Tibial nerve (tissue), 4 donors: Measurements from ENCODE around the gene TNS3. TPM values are rescaled to one million over a fixed set of nuclear protein-coding genes. Genes with fewer than 3 reads are reported as not detected.

ENCODE experiments used
- DNase-seq, 2 donors: peaks; one replicate each; pipeline ENCODE4 v3.0.0-alpha.2; 2019; ENCODE audit warnings: low spot score in 2 of 2
- H3K27ac ChIP-seq, 4 donors: fragments of 200-600 bp; sonication (generic) in 3 of 4; one replicate each; pipeline ENCODE4 v1.5.1; 2017 to 2019; ENCODE audit warnings: mild to moderate bottlenecking in 1 of 4
- H3K27me3 ChIP-seq, 2 donors: fragments of 200-600 bp; sonication (generic) in 1 of 2; one replicate each; pipeline versions ENCODE4 v1.5.1 to v1.6.0; 2017 to 2019
- H3K36me3 ChIP-seq, 3 donors: fragments of 200-600 bp; sonication (generic); one replicate each; pipeline ENCODE4 v1.5.1; 2018 to 2019
- H3K4me1 ChIP-seq, 4 donors: fragments of 200-600 bp; sonication (generic) in 3 of 4; one replicate each; pipeline ENCODE4 v1.5.1; 2017 to 2019
- H3K4me3 ChIP-seq, 4 donors: fragments of 200-600 bp; sonication (generic) in 3 of 4; one replicate each; pipeline ENCODE4 v1.5.1; 2017 to 2019; ENCODE audit warnings: mild to moderate bottlenecking in 1 of 4, moderate library complexity in 1 of 4
- H3K9me3 ChIP-seq, 4 donors: fragments of 200-600 bp; sonication (generic) in 3 of 4; one replicate each; pipeline ENCODE4 v1.5.1; 2017 to 2019
- EP300 ChIP-seq, 2 donors: sonication (generic); formaldehyde crosslinking; IDR thresholded peaks; one replicate each; pipeline ENCODE4 v1.6.1; 2017; ENCODE audit warnings: antibody characterized with exemption in 2 of 2, mild to moderate bottlenecking in 1 of 2
- POLR2A ChIP-seq, 2 donors: fragments of 450-650 bp; IDR thresholded peaks; one replicate each; pipeline ENCODE4 v1.6.1; 2017; ENCODE audit warnings: antibody characterized with exemption in 2 of 2, mild to moderate bottlenecking in 2 of 2, moderate library complexity in 2 of 2
- WGBS, 2 donors: methylation state at CpG; one replicate each; pipeline ENCODE4 v1.1.5; 2018; 5-methylcytosine and 5-hydroxymethylcytosine counted together
- total RNA-seq, 4 donors: library from RNA; depleted of rRNA; stranded (reverse); fragments of >200 nt; gene quantifications; one replicate each; pipeline ENCODE4 v1.1.0, GENCODE V29; 2016
- TF ChIP-seq, protein P1 (sequence below), 5 experiments: fragments of 200-600 bp in 3 of 5; fragments of 450-650 bp in 2 of 5; sonication (generic) in 3 of 5; IDR thresholded peaks; one replicate each; pipeline ENCODE4 v1.5.1; 2016 to 2019; ENCODE audit warnings: antibody characterized with exemption in 5 of 5, mild to moderate bottlenecking in 3 of 5, moderate library complexity in 2 of 5

The TNS3 gene
- total RNA-seq, 4 donors from 2014 or later: 118 to 142 (median 133) TPM

DNA sequence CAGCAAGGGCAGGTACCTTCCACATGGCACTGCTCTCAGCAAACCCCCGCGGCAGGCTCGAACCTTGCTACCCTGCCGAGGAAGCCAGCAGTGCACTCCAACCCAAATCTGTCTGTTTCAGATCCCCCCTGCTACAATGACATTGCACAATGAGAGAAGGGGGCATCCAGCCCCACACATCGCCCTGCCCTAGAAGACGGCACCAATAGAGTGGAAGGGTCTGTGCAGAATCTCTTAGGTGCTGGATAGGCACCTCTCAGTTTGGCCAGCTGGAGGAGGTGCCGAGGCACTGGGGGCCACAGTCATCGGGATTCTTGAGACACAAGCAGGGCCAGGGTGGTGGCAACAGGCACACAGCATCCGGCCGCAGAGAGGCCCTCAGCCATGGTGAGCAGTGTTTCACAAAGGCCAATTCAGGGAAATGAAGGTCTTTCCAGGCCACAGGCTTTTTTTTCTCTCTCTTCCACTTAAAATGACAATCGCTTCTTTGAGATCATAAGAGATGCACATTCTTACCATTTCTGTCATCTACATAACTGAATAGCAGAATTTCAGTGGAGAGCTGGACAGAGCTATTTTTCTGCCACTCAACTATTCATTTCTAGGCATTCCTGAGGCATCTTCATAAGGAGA is 281.3 kb downstream of the TNS3 start:
- peak overlapping the region; percentile 25 to 92 (median 60) for H3K27ac ChIP-seq
- no peak for TF ChIP-seq POLR2A (IDR thresholded peaks at IDR 0.05)
- TF ChIP-seq, protein P1, sequence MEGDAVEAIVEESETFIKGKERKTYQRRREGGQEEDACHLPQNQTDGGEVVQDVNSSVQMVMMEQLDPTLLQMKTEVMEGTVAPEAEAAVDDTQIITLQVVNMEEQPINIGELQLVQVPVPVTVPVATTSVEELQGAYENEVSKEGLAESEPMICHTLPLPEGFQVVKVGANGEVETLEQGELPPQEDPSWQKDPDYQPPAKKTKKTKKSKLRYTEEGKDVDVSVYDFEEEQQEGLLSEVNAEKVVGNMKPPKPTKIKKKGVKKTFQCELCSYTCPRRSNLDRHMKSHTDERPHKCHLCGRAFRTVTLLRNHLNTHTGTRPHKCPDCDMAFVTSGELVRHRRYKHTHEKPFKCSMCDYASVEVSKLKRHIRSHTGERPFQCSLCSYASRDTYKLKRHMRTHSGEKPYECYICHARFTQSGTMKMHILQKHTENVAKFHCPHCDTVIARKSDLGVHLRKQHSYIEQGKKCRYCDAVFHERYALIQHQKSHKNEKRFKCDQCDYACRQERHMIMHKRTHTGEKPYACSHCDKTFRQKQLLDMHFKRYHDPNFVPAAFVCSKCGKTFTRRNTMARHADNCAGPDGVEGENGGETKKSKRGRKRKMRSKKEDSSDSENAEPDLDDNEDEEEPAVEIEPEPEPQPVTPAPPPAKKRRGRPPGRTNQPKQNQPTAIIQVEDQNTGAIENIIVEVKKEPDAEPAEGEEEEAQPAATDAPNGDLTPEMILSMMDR (IDR thresholded peaks at IDR 0.05): no peak
- peak; percentile 14 to 58 for TF ChIP-seq EP300 (IDR thresholded peaks at IDR 0.05)
- no peak overlapping the region for H3K4me3 ChIP-seq
- H3K36me3 ChIP-seq: peaks cover 0 to 77% (median 0%) of the 10 kb centered on the region in 3 donors
- H3K9me3 ChIP-seq: no peaks in the 10 kb centered on the region
- H3K27me3 ChIP-seq: no peaks in the 10 kb centered on the region
- no peak for DNase-seq
- peaks cover 0 to 100% (median 39%) of the 10 kb centered on the region in 4 donors for H3K4me1 ChIP-seq
- WGBS, 2 donors: 52 to 63% methylated on average over 11 of the region's 11 CpGs

DNA sequence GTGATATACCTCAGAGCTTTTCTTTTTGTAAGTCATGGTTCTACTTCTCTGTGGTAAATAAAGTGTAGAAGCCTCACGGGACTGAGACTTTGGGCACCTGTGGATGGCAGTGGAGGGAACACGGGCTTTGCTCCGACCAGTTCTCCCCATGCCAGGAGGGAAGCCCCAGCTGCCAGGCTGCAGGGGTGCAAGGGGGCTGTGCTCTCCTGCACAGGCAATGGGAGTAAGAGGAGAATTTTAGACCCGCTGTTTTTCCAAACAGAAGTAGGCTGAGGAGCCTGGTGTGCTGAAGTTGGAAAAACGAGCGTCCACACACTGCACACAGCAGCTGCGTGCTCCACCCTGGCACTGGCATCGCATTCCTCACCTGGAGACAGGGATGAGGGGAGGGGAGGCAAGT is 282.4 kb downstream of the TNS3 start:
- H3K36me3 ChIP-seq: peaks cover 0 to 85% (median 0%) of the 10 kb centered on the region in 3 donors
- H3K27me3 ChIP-seq: no peaks in the 10 kb centered on the region
- peak overlapping the region in 2 of 4 donors; percentile 82 to 92 for H3K27ac ChIP-seq
- TF ChIP-seq POLR2A (IDR thresholded peaks at IDR 0.05): no peak
- no peak for TF ChIP-seq EP300 (IDR thresholded peaks at IDR 0.05)
- TF ChIP-seq, protein P1 (IDR thresholded peaks at IDR 0.05): no peak
- H3K4me3 ChIP-seq: no peak overlapping the region
- 67 to 83% methylated on average over 8 of the region's 8 CpGs for WGBS, 2 donors
- H3K9me3 ChIP-seq: no peaks in the 10 kb centered on the region
- H3K4me1 ChIP-seq: peaks cover 0 to 100% (median 48%) of the 10 kb centered on the region in 4 donors
- DNase-seq: no peak

DNA sequence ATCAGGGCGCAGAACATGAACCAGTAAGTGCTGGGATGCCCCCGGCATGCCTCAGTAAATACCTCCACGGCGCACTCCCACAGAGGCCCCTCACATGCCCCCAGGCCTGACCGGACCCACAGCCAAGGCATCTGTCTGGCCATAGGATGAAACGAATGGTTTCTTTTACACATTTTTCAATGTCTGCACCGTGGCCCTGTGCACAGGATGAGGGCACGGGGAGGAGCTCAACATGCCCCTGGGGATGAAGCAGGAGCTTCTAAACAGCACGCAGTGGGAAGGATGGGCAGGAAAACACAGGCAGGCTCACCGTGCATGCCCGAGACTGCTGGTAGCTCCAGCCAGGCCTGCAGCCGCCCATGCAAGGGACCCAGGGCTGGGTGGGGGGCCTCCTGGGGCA is 283.3 kb downstream of the TNS3 start:
- H3K27me3 ChIP-seq: no peaks in the 10 kb centered on the region
- no peaks in the 10 kb centered on the region for H3K9me3 ChIP-seq
- no peak for DNase-seq
- TF ChIP-seq, protein P1 (IDR thresholded peaks at IDR 0.05): no peak
- TF ChIP-seq EP300 (IDR thresholded peaks at IDR 0.05) (no peak), POLR2A (IDR thresholded peaks at IDR 0.05) (no peak)
- H3K4me3 ChIP-seq: no peak overlapping the region
- H3K27ac ChIP-seq: peak overlapping the region; percentile 4 to 92 (median 66)
- 46 to 50% methylated on average over 12 of the region's 12 CpGs for WGBS, 2 donors
- H3K36me3 ChIP-seq: peaks cover 0 to 78% (median 0%) of the 10 kb centered on the region in 3 donors
- H3K4me1 ChIP-seq: peaks cover 0 to 100% (median 51%) of the 10 kb centered on the region in 4 donors

DNA sequence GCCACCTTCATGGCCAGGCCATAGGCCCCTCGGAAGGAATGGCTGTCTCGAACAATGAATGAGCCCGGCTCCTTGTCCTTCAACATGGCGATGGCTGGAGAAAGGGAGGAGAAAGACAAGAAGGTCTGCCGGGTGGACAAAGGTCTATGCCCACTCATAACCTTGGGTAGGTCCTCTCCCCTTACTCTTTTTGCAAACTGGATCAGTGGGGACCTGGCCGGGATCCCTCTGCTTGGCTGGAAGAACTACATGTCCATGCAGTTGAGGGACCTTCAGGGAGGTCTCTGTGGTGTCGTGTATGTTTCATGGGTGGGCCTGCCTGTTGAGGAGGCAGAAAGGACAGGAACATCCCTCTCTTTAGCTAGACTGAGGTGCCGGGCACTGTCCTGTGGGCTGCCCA is 284.8 kb downstream of the TNS3 start:
- TF ChIP-seq, protein P1 (IDR thresholded peaks at IDR 0.05): no peak
- TF ChIP-seq POLR2A (IDR thresholded peaks at IDR 0.05) (no peak), EP300 (IDR thresholded peaks at IDR 0.05) (no peak)
- no peak overlapping the region for H3K4me3 ChIP-seq
- H3K27ac ChIP-seq: peak overlapping the region in 3 of 4 donors; percentile 7 to 92 (median 82)
- DNase-seq: no peak
- peaks cover 0 to 98% (median 52%) of the 10 kb centered on the region in 4 donors for H3K4me1 ChIP-seq
- 90 to 92% methylated on average over 8 of the region's 8 CpGs for WGBS, 2 donors
- no peaks in the 10 kb centered on the region for H3K27me3 ChIP-seq
- no peaks in the 10 kb centered on the region for H3K9me3 ChIP-seq
- H3K36me3 ChIP-seq: peaks cover 0 to 76% (median 0%) of the 10 kb centered on the region in 3 donors

DNA sequence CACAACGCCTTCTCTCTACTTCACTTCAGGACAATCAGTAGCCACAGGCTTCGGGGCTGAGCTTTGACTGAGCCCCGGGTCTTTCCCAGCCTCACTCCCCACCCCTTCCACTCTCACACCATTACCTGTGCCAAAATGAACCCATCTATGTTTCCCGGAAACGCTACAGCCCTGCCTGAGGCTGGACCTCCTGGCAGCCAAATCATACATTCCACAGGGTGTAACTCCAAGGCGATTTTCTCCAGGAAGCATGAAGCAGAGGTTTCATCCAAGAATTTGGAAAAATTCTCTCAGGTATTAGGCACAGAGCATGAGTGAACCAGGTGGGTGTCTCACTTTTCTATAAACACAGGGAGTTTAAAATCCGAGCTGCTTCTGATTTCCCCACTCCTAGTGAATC is 286.3 kb downstream of the TNS3 start:
- TF ChIP-seq POLR2A (IDR thresholded peaks at IDR 0.05) (no peak), EP300 (IDR thresholded peaks at IDR 0.05) (no peak)
- TF ChIP-seq, protein P1 (IDR thresholded peaks at IDR 0.05): no peak
- WGBS, 2 donors: 73 to 84% methylated on average over 7 of the region's 7 CpGs
- DNase-seq: no peak
- H3K4me1 ChIP-seq: peaks cover 0 to 94% (median 43%) of the 10 kb centered on the region in 4 donors
- peak overlapping the region; percentile 61 to 92 (median 73) for H3K27ac ChIP-seq
- no peaks in the 10 kb centered on the region for H3K9me3 ChIP-seq
- peaks cover 0 to 72% (median 0%) of the 10 kb centered on the region in 3 donors for H3K36me3 ChIP-seq
- H3K27me3 ChIP-seq: no peaks in the 10 kb centered on the region
- no peak overlapping the region for H3K4me3 ChIP-seq
